ENCODE results near the gene PRDM1.

PRDM1 gene

GRCh38 chr6:106085984-106086813 is at the start of gene PRDM1:
Gene PRDM1 (plus strand): TSS chr6:106086336. CDS start chr6:106086554, 218 bp downstream.
- DNase-seq (ENCODE audit: low read depth, low spot score), result peak; percentile 61

GRCh38 chr6:106037060-106037459 is 49.1 kb upstream of the PRDM1 start:
- no peak for DNase-seq (ENCODE audit: low read depth, low spot score)

GRCh38 chr6:106039897-106040592 is 46.1 kb upstream of the PRDM1 start:
- no peak for DNase-seq (ENCODE audit: low read depth, low spot score)

GRCh38 chr6:106044151-106044550 is 42.0 kb upstream of the PRDM1 start:
- no peak for DNase-seq (ENCODE audit: low read depth, low spot score)

- DNase-seq (ENCODE audit: low read depth, low spot score), result no peak
Observed at GRCh38 chr6:106045077-106045476, 41.1 kb upstream of the PRDM1 start.

GRCh38 chr6:106046116-106046853 is 39.9 kb upstream of the PRDM1 start:
- DNase-seq (ENCODE audit: low read depth, low spot score), result no peak

- no peak for DNase-seq (ENCODE audit: low read depth, low spot score)
Observed at GRCh38 chr6:106046854-106047200, 39.3 kb upstream of the PRDM1 start.

GRCh38 chr6:106048336-106048735 is 37.8 kb upstream of the PRDM1 start:
- DNase-seq (ENCODE audit: low read depth, low spot score), result no peak

- no peak for DNase-seq (ENCODE audit: low read depth, low spot score)
Observed at GRCh38 chr6:106050538-106050937, 35.6 kb upstream of the PRDM1 start.

GRCh38 chr6:106051226-106051625 is 34.9 kb upstream of the PRDM1 start:
- DNase-seq (ENCODE audit: low read depth, low spot score), result peak; percentile 83

- DNase-seq (ENCODE audit: low read depth, low spot score), result no peak
Observed at GRCh38 chr6:106053484-106054205, 32.5 kb upstream of the PRDM1 start.

GRCh38 chr6:106055489-106055888 is 30.6 kb upstream of the PRDM1 start:
- DNase-seq (ENCODE audit: low read depth, low spot score), result no peak

- no peak for DNase-seq (ENCODE audit: low read depth, low spot score)
Observed at GRCh38 chr6:106056060-106056745, 29.9 kb upstream of the PRDM1 start.

GRCh38 chr6:106056746-106057390 is 29.3 kb upstream of the PRDM1 start:
- no peak for DNase-seq (ENCODE audit: low read depth, low spot score)

GRCh38 chr6:106059331-106059730 is 26.8 kb upstream of the PRDM1 start:
- no peak for DNase-seq (ENCODE audit: low read depth, low spot score)

- DNase-seq (ENCODE audit: low read depth, low spot score), result no peak
Observed at GRCh38 chr6:106060167-106060566, 26.0 kb upstream of the PRDM1 start.

GRCh38 chr6:106063448-106063850 is 22.7 kb upstream of the PRDM1 start:
- no peak for DNase-seq (ENCODE audit: low read depth, low spot score)

GRCh38 chr6:106064142-106064541 is 22.0 kb upstream of the PRDM1 start:
- no peak for DNase-seq (ENCODE audit: low read depth, low spot score)

- DNase-seq (ENCODE audit: low read depth, low spot score), result no peak
Observed at GRCh38 chr6:106064756-106065155, 21.4 kb upstream of the PRDM1 start.

GRCh38 chr6:106066989-106067388 is 19.1 kb upstream of the PRDM1 start:
- no peak for DNase-seq (ENCODE audit: low read depth, low spot score)

GRCh38 chr6:106069478-106069877 is 16.7 kb upstream of the PRDM1 start:
- DNase-seq (ENCODE audit: low read depth, low spot score), result no peak

Data from iPS DF 19.7 (cell line).